ENCODE data around the gene CDHR5.
"Not testable (repeated sequence)": the region's sequence is repeated elsewhere in the genome, so short reads cannot be mapped to it uniquely, and the experiment has no call there.

The CDHR5 gene

DNA sequence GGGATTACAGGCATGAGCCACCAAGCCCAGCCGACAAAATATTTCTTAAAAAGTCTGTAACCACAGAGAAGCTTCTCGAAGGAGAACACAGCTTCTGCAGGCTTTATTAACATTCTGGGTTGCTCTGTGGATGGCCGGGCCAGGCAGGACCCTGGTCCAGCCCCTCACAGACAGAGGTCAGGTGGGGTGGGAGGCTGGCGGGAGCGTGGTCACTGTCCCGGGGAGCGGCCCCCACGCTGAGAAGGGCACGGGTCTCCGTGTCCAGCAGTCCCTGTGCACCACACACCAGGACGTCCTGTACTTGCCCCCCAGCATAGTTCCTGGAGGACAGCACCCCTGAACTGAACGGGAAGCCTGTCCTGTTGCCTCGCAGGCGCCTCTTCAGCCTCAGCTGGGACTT lies 31.7 kb upstream of the CDHR5 start:
- DNase-seq (ENCODE audit: low read depth): no peak
- TF ChIP-seq, protein P1, sequence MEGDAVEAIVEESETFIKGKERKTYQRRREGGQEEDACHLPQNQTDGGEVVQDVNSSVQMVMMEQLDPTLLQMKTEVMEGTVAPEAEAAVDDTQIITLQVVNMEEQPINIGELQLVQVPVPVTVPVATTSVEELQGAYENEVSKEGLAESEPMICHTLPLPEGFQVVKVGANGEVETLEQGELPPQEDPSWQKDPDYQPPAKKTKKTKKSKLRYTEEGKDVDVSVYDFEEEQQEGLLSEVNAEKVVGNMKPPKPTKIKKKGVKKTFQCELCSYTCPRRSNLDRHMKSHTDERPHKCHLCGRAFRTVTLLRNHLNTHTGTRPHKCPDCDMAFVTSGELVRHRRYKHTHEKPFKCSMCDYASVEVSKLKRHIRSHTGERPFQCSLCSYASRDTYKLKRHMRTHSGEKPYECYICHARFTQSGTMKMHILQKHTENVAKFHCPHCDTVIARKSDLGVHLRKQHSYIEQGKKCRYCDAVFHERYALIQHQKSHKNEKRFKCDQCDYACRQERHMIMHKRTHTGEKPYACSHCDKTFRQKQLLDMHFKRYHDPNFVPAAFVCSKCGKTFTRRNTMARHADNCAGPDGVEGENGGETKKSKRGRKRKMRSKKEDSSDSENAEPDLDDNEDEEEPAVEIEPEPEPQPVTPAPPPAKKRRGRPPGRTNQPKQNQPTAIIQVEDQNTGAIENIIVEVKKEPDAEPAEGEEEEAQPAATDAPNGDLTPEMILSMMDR (IDR thresholded peaks at IDR 0.05; ENCODE audit: low read depth, low read length, missing control alignments): no peak
- H3K4me3 ChIP-seq (ENCODE audit: low read depth, low read length): no peak overlapping the region
- in situ Hi-C loops (cut with HindIII; ENCODE audit: low sequenced_read_pairs): loop anchor here (25.0 kb wide), 1 partner anchor 106 kb away; no protein-coding TSS in a partner anchor

DNA sequence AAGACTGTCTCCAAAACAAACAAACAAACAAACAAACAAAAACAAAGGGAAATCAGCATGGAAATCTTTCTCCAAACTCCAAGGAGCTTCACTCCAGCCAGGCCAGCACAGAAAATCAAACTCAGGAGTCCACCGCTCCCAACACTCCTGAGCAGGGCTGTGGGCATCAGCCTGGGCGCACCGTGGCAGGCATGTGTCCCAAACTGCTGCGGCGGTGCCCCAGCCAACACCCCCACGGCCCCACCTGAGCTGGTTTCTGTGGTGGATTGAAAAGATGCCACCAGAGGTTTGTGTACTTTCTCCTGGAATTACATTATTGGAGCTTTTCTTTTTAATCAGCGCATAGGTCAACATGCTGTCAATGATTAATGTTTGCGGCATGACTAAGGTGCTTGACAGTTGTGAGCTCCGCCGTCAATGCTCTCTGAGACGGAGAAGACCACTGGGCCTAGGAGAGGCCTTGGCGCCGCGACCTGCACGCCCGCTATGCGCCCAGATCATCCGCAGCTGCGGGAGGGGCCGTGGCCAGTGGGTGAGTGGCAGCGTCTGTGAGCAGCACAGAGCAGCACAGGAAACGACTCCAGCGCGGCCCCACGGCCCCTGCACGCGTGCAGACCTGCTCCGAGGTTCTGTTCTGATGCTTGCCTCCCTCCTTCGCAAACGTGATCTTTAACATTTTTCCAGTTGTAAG lies 30.4 kb upstream of the CDHR5 start:
- H3K4me3 ChIP-seq (ENCODE audit: low read depth, low read length): no peak overlapping the region
- DNase-seq (ENCODE audit: low read depth): no peak
- TF ChIP-seq, protein P1 (IDR thresholded peaks at IDR 0.05; ENCODE audit: low read depth, low read length, missing control alignments): no peak
- in situ Hi-C loops (cut with HindIII; ENCODE audit: low sequenced_read_pairs): loop anchor here (25.0 kb wide), 1 partner anchor 107 kb away; no protein-coding TSS in a partner anchor

DNA sequence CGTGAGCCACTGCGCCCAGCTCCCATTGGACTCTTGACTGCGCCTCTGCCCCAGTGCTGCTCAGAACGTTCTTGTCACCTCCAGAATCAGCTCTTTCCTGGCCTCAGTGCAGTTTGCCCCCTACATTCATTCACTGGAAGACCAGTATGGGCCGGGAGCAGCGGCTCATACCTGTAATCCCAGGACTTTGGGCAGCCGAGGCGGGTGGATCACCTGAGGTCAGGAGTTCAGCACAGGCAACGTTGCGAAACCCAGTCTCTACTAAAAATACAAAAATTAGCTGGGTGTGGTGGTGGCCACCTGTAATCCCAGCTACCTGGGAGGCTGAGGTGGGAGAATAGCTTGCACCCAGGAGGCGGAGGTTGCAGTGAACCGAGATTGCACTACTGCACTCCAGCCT lies 29.7 kb upstream of the CDHR5 start:
- not testable (repeated sequence) for DNase-seq (ENCODE audit: low read depth); H3K4me3 ChIP-seq (ENCODE audit: low read depth, low read length)
- in situ Hi-C loops (cut with HindIII; ENCODE audit: low sequenced_read_pairs): loop anchor here (25.0 kb wide), 1 partner anchor 108 kb away; no protein-coding TSS in a partner anchor

DNA sequence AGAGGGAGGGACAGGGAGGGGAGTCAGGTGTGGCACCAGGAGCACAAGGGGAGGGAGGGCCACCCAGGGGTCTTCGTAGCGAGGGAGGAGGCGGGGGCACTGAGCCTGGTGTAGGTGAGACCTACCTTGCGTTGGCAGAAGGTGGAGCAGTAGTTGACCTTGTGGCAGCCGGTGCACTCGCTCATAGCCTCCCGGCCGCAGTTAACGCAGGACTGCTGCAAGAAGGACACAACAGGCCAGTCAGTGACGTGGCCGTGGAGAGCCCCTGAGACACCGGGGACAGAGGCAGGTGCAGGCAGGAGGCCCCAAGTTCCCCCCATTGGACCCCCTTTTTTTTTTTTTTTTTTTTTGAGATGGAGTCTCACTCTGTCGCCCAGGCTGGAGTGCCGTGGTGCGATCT lies 29.1 kb upstream of the CDHR5 start:
- H3K4me3 ChIP-seq (ENCODE audit: low read depth, low read length): no peak overlapping the region
- in situ Hi-C loops (cut with HindIII; ENCODE audit: low sequenced_read_pairs): loop anchor here (25.0 kb wide), 1 partner anchor 108 kb away; no protein-coding TSS in a partner anchor
- TF ChIP-seq, protein P1 (IDR thresholded peaks at IDR 0.05; ENCODE audit: low read depth, low read length, missing control alignments): no peak
- DNase-seq (ENCODE audit: low read depth): no peak

DNA sequence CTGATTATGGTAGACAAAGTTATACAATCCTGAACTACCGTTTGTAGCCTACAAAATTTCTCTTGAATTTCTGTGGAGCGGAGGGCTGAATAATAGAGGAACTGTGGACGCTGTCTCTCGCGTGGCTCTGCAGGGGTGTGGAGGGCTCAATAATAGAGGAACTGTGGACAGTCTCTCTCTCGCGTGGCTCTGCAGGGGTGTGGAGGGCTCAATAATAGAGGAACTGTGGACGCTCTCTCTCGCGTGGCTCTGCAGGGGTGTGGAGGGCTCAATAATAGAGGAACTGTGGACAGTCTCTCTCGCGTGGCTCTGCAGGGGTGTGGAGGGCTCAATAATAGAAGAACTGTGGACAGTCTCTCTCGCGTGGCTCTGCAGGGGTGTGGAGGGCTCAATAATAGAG lies 28.4 kb upstream of the CDHR5 start:
- H3K4me3 ChIP-seq (ENCODE audit: low read depth, low read length); DNase-seq (ENCODE audit: low read depth): not testable (repeated sequence)
- in situ Hi-C loops (cut with HindIII; ENCODE audit: low sequenced_read_pairs): loop anchor here (25.0 kb wide), 1 partner anchor 109 kb away; no protein-coding TSS in a partner anchor

DNA sequence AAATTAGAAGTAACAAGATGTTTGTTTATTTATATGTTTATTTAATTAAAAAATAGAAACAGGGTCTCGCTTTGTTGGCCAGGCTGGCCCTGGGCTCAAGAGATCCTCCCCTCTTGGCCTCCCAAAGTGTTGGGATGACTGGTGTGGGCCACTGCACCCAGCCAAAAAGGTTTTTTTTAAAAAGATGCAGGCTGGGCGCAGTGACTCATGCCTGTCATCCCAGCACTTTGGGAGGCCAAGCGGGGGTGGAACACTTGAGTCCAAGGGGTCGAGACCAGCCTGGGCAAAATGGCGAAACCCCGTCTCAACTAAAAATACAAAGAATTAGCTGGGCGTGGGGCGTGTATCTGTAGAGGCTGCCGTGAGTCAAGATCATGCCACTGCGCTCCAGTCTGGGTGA lies 25.7 kb upstream of the CDHR5 start:
- in situ Hi-C loops (cut with HindIII; ENCODE audit: low sequenced_read_pairs): loop anchor here (25.0 kb wide), 1 partner anchor 112 kb away; no protein-coding TSS in a partner anchor
- no peak for DNase-seq (ENCODE audit: low read depth)
- no peak overlapping the region for H3K4me3 ChIP-seq (ENCODE audit: low read depth, low read length)
- TF ChIP-seq, protein P1 (IDR thresholded peaks at IDR 0.05; ENCODE audit: low read depth, low read length, missing control alignments): no peak

DNA sequence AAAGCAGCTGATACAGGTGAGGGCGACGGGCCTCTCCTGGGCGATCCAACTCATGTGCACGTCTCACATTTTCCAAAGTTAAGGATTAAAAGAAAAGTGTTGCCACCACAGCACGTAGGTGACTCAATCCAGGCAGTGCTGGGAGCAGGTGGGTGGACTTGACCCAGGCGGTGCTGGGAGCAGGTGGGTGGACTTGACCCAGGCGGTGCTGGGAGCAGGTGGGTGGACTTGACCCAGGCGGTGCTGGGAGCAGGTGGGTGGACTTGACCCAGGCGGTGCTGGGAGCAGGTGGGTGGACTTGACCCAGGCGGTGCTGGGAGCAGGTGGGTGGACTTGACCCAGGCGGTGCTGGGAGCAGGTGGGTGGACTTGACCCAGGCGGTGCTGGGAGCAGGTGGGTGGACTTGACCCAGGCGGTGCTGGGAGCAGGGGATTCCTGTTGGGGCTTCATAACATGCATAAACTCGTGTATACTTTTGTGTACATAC lies 23.0 kb upstream of the CDHR5 start:
- in situ Hi-C loops (cut with HindIII; ENCODE audit: low sequenced_read_pairs); H3K4me3 ChIP-seq (ENCODE audit: low read depth, low read length); DNase-seq (ENCODE audit: low read depth): not testable (repeated sequence)

DNA sequence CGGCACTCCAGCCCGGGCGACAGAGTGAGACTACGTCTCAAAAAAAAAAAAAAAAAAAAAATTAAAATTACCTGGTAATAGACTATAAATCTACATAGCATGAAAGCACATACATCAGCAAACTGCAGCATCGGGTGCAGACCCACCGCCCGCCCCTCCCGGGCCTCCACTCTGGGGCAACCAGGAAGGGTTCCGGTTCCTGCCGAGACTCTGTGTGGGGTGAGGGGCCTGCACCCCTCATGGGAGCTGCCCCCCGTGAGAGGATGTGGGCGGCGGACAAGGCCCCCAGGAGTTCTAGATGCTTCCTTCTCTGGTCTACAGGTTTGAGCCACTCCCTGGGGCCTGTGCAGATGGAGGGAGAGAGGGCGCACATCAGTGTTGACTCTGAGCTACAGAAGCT lies 21.5 kb upstream of the CDHR5 start:
- TF ChIP-seq, protein P1 (IDR thresholded peaks at IDR 0.05; ENCODE audit: low read depth, low read length, missing control alignments): no peak
- in situ Hi-C loops (cut with HindIII; ENCODE audit: low sequenced_read_pairs): no loop called here
- no peak overlapping the region for H3K4me3 ChIP-seq (ENCODE audit: low read depth, low read length)
- DNase-seq (ENCODE audit: low read depth): no peak

Data from astrocyte of the cerebellum (primary cell).